ENCODE data around the gene FAM107B.
A peak's percentile ranks its signal among the peaks of the same experiment; 100 is the strongest.
"Not testable (repeated sequence)": the region's sequence is repeated elsewhere in the genome, so short reads cannot be mapped to it uniquely, and the experiment has no call there.

FAM107B gene

DNA sequence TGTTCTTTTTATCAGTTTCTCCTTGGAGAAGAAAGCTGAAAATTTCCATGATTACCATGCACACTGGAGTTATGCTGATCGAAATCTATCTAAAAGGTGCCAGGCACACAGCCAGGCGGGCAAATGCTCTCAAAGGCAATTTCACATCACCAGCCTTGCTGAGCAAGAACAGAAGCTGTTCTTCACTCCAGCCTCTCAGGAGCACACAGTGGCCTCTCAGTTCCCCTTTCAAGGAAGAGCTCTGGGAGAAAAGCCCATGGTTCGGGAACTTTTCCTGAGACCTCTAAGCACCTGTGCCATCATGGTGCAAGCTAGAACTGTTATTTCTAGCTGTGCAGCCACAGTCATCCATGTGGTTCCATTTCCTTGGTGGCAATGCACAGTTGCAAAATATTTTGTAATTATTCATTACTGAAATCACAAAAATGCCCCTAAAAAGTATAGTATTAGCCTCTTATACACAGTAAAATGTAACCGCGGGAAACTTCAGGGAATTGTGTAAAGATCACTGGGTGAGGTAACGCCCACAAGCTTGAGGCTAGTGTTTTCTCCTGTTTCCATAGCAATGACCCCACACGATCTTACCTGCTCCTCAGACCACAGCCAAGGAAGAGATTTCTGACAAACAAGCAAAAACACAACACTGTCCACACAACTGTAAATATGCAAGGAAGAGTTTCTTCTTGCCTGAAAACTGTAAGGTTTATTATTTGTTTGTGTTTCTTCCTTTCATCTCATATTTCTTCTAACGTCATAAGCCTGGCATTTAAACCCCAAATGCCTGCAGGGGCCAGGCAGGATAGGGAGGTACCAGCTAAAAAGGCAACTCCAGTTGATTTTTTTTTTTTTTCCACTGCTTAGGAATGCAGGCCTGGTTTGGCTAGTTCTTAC, 121.2 kb downstream of the FAM107B start:
- Histone ChIP-seq H3K4me3 (ENCODE audit: low read depth, low read length) (no peak overlapping the region), H3K27ac (ENCODE audit: low read depth, low read length) (peak overlapping the region; percentile 70), H3K4me1 (ENCODE audit: control insufficient read depth, insufficient read depth, low read length, unreplicated experiment) (peaks cover 24% of the 10 kb centered on the region), H3K36me3 (ENCODE audit: insufficient read depth, low read length) (no peaks in the 10 kb centered on the region), H3K27me3 (ENCODE audit: insufficient read depth, low read length) (peaks cover 5% of the 10 kb centered on the region; the same call in 1 of the 2 replicates), H2AFZ (ENCODE audit: low read length, unreplicated experiment) (peak overlapping the region; percentile 62), H3K79me2 (ENCODE audit: control insufficient read depth, insufficient read depth, low read length, unreplicated experiment) (no peaks in the 10 kb centered on the region)

DNA sequence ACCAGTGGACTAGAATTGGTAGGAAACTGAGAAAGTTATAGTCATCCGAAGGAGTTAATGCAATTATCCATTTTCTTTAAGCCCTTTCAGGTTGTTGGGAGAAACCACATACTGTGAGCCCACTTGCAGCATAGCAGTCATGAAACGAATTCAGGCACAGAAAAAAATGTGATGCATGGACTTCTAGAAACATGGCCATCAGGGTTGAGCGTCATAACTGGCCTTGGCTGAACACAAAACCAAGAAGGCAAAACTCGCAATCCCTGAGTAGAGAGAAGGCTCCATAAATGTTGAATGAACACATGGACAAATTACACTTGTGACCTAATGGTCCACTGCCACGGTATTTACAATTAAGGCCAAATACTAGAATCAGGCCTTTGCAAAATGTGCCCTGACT, 121.9 kb downstream of the FAM107B start:
- Histone ChIP-seq H2AFZ (ENCODE audit: low read length, unreplicated experiment) (no peak overlapping the region), H3K27me3 (ENCODE audit: insufficient read depth, low read length) (peaks cover 5% of the 10 kb centered on the region; the same call in 1 of the 2 replicates), H3K4me1 (ENCODE audit: control insufficient read depth, insufficient read depth, low read length, unreplicated experiment) (peaks cover 18% of the 10 kb centered on the region), H3K4me3 (ENCODE audit: low read depth, low read length) (no peak overlapping the region), H3K36me3 (ENCODE audit: insufficient read depth, low read length) (no peaks in the 10 kb centered on the region), H3K27ac (ENCODE audit: low read depth, low read length) (peak overlapping the region; percentile 70; the same call in 1 of the 2 replicates), H3K79me2 (ENCODE audit: control insufficient read depth, insufficient read depth, low read length, unreplicated experiment) (no peaks in the 10 kb centered on the region)

DNA sequence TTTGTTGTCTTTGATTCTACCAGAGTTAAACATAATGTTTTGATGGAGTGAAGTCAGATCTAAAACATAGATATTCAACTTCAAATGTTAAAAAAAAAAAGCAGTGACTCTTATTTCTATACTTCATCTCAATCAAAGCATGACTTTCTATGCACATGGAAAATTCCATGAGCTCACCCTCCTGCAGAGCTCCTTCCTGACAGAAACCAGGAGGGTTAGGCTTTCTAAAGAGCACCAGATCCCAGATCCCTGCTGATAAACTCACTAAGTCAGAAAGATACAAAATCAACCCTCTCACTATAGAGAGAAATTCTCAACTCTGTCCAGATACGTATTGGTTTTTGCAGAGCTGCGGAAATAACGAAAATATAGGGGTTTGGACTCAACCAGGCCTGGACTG, 122.6 kb downstream of the FAM107B start:
- Histone ChIP-seq H3K36me3 (ENCODE audit: insufficient read depth, low read length) (no peaks in the 10 kb centered on the region), H3K4me3 (ENCODE audit: low read depth, low read length) (no peak overlapping the region), H3K27me3 (ENCODE audit: insufficient read depth, low read length) (peaks cover 5% of the 10 kb centered on the region; the same call in 1 of the 2 replicates), H2AFZ (ENCODE audit: low read length, unreplicated experiment) (no peak overlapping the region), H3K27ac (ENCODE audit: low read depth, low read length) (no peak overlapping the region), H3K4me1 (ENCODE audit: control insufficient read depth, insufficient read depth, low read length, unreplicated experiment) (peaks cover 16% of the 10 kb centered on the region), H3K79me2 (ENCODE audit: control insufficient read depth, insufficient read depth, low read length, unreplicated experiment) (no peaks in the 10 kb centered on the region)

DNA sequence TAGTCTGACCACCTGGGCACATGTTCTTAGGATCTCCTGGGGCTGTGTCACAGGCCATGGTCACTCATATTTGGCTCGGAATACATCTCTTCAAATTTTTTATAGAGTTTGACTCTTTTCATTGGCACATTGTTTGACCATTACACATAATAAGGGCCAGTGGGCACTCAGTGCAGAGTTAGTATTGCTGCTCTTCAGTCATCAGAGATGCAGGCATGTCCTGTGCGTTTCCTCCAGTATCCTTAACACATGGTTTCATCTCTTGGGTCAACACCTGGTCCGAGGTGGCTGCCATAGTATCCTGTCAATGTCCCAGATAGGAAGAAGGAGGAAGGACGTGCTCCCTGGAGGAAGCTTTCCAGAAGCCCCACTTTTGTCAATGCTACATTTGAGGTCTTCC, 125.0 kb downstream of the FAM107B start:
- Histone ChIP-seq H3K36me3 (ENCODE audit: insufficient read depth, low read length) (no peaks in the 10 kb centered on the region), H2AFZ (ENCODE audit: low read length, unreplicated experiment) (no peak overlapping the region), H3K79me2 (ENCODE audit: control insufficient read depth, insufficient read depth, low read length, unreplicated experiment) (no peaks in the 10 kb centered on the region), H3K4me3 (ENCODE audit: low read depth, low read length) (no peak overlapping the region), H3K4me1 (ENCODE audit: control insufficient read depth, insufficient read depth, low read length, unreplicated experiment) (peaks cover 16% of the 10 kb centered on the region), H3K27me3 (ENCODE audit: insufficient read depth, low read length) (peaks cover 23% of the 10 kb centered on the region; the same call in 1 of the 2 replicates), H3K27ac (ENCODE audit: low read depth, low read length) (no peak overlapping the region)

DNA sequence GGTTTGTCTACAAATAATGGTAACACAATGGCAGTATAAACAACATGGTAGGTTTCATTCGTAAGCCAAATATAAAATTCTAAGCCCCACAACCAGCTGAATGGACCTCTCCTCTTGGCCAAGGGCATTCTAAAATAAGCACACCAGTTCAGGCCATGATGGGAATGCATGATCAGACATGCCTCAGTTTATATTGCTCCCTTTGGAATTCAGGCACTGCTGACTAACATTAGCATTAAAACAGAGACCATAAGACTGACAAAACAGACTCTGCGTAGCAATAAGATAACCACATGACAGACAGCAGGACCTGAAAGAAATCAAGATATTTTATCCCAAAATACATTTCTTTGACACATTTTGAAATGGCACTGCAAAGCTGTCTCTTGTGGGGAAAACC, 125.8 kb downstream of the FAM107B start:
- peaks cover 9% of the 10 kb centered on the region for H3K4me1 ChIP-seq (ENCODE audit: control insufficient read depth, insufficient read depth, low read length, unreplicated experiment)
- no peak overlapping the region for H3K27ac ChIP-seq (ENCODE audit: low read depth, low read length)
- peaks cover 31% of the 10 kb centered on the region for H3K27me3 ChIP-seq (ENCODE audit: insufficient read depth, low read length)
- no peak overlapping the region for H3K4me3 ChIP-seq (ENCODE audit: low read depth, low read length)
- H2AFZ ChIP-seq (ENCODE audit: low read length, unreplicated experiment) = no peak overlapping the region
- H3K36me3 ChIP-seq (ENCODE audit: insufficient read depth, low read length) = no peaks in the 10 kb centered on the region
- H3K79me2 ChIP-seq (ENCODE audit: control insufficient read depth, insufficient read depth, low read length, unreplicated experiment) = no peaks in the 10 kb centered on the region

DNA sequence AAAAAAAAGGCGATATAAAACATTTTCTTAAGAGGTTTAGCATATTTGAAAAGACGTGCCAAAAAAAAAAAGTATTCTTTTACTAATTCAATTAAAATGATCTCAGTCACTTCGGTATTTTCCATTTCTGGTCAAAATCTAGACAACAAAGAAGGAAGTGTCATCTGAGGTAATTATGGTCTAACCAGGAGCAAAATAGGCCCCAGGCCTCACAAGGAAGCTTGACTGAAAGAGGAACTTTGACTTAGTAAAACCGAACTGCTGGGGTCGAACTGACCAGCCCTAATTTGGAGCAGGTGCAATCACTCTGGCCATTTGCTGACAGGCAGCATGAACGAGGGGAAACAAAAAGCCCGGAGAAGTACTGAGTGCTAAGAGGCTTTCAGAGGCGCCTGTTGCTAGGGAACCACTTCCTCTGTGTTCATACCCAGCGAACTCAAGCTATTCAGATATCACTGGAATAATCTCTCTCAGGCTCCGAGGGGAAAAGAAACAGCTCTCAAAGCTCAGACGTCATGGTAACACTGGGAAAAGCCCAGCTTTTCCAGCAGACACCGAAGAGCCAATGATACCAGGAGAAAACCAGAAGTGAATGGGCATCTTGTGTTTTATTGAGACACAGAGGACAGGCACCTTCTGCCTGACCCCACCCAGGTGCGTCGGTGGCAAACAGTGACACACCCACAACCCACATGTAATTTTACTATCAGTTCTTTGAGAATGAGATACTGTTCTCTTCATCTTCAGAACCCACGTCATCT, 126.5 kb downstream of the FAM107B start:
- no peak overlapping the region for H2AFZ ChIP-seq (ENCODE audit: low read length, unreplicated experiment)
- H3K4me3 ChIP-seq (ENCODE audit: low read depth, low read length) = no peak overlapping the region
- H3K79me2 ChIP-seq (ENCODE audit: control insufficient read depth, insufficient read depth, low read length, unreplicated experiment) = no peaks in the 10 kb centered on the region
- H3K4me1 ChIP-seq (ENCODE audit: control insufficient read depth, insufficient read depth, low read length, unreplicated experiment) = peaks cover 1% of the 10 kb centered on the region
- no peaks in the 10 kb centered on the region for H3K36me3 ChIP-seq (ENCODE audit: insufficient read depth, low read length)
- H3K27me3 ChIP-seq (ENCODE audit: insufficient read depth, low read length) = peaks cover 35% of the 10 kb centered on the region
- no peak overlapping the region for H3K27ac ChIP-seq (ENCODE audit: low read depth, low read length)

DNA sequence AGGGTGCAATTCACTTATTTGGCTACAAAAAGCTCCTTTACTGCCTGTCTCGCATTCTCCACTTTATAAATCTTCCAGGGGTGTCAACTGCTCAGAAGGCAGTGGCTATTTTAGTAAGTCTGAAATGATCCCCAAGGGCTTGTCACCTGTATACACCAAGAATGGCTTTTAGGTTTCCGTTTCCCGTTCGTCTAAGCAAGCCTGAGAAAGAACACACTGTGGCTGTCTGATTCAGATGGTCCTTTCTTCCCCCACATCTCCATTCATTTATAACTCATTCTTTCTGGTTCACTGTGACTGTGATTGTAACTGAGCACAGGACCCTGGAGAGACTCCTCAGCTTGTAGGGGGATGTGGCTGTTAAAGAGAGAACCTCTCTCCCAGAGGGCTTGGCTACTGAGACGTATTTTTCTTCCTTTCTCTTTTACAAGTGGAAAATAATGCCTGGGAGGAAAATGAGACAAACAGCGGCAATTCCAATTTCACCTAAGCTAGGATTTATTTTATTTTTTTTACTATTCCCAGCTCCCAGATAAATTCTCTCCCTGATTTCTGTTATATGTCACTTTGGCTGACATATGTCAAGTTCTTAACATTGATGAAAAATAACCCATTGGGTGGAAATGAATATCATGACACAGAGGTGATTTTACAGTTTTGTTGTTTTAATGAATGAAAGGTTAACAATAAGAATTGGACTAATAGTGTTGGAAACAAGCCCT, 129.3 kb downstream of the FAM107B start:
- Histone ChIP-seq H3K36me3 (ENCODE audit: insufficient read depth, low read length) (no peaks in the 10 kb centered on the region), H3K4me1 (ENCODE audit: control insufficient read depth, insufficient read depth, low read length, unreplicated experiment) (no peaks in the 10 kb centered on the region), H3K4me3 (ENCODE audit: low read depth, low read length) (no peak overlapping the region), H3K27me3 (ENCODE audit: insufficient read depth, low read length) (peaks cover 61% of the 10 kb centered on the region), H3K79me2 (ENCODE audit: control insufficient read depth, insufficient read depth, low read length, unreplicated experiment) (no peaks in the 10 kb centered on the region), H3K27ac (ENCODE audit: low read depth, low read length) (no peak overlapping the region), H2AFZ (ENCODE audit: low read length, unreplicated experiment) (no peak overlapping the region)

DNA sequence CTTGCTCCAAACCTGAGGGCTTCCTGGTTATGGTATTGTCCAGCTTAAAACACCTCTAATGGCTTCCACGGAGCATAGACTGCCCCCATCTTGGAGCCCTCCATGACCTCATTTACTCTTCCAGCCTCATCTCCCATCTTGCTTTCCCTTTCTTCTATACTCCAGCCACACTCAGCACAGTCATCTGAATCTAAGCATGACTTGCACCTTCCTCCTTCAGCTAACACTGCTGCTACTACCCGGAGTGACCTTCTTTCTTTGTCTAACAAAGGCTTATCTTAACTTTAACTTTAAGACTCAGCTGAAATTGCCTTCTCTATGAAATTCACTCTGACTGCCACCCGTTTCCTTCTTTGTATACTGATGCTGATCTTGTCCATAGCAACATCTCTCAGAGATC, 135.1 kb downstream of the FAM107B start:
- H3K36me3 ChIP-seq (ENCODE audit: insufficient read depth, low read length) = no peaks in the 10 kb centered on the region
- no peaks in the 10 kb centered on the region for H3K4me1 ChIP-seq (ENCODE audit: control insufficient read depth, insufficient read depth, low read length, unreplicated experiment)
- no peak overlapping the region for H3K27ac ChIP-seq (ENCODE audit: low read depth, low read length)
- no peaks in the 10 kb centered on the region for H3K79me2 ChIP-seq (ENCODE audit: control insufficient read depth, insufficient read depth, low read length, unreplicated experiment)
- H2AFZ ChIP-seq (ENCODE audit: low read length, unreplicated experiment) = no peak overlapping the region
- H3K4me3 ChIP-seq (ENCODE audit: low read depth, low read length) = no peak overlapping the region
- H3K27me3 ChIP-seq (ENCODE audit: insufficient read depth, low read length) = peaks cover 68% of the 10 kb centered on the region

DNA sequence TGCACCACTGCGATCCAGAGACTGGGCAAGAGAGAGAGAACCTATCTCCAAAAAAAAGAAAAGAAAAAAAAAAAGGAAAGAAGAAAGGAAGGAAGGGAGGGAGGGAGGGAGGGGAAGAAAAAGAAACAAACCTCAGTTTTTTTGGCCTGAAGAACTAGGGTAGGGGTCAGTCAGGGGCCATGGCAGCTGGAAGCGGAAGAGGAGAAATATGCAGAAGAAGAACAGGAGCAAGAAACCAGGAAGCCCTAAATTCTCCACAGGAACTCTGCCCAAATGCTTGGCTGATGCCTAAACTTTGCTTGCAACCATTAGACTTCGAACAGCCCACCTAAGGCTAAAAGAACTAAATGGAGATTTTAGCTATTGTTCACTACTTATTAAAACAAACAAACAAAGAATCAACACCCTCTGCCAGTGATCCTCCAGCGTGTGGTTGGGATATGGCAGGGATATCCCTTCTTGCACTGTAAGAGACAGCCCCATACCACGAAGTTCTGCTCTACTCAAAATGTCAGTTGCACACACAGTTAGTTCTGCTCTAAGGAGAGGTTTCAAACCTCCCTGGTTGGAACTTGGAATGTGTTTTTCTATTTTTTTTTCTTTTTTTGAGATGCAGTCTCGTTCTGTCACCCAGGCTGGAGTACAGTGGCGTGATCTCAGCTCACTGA, 139.5 kb downstream of the FAM107B start:
- H3K27me3 ChIP-seq (ENCODE audit: insufficient read depth, low read length) = peaks cover 29% of the 10 kb centered on the region
- no peak overlapping the region for H2AFZ ChIP-seq (ENCODE audit: low read length, unreplicated experiment)
- H3K79me2 ChIP-seq (ENCODE audit: control insufficient read depth, insufficient read depth, low read length, unreplicated experiment) = no peaks in the 10 kb centered on the region
- no peaks in the 10 kb centered on the region for H3K4me1 ChIP-seq (ENCODE audit: control insufficient read depth, insufficient read depth, low read length, unreplicated experiment)
- no peaks in the 10 kb centered on the region for H3K36me3 ChIP-seq (ENCODE audit: insufficient read depth, low read length)
- H3K4me3 ChIP-seq (ENCODE audit: low read depth, low read length) = no peak overlapping the region
- no peak overlapping the region for H3K27ac ChIP-seq (ENCODE audit: low read depth, low read length)

DNA sequence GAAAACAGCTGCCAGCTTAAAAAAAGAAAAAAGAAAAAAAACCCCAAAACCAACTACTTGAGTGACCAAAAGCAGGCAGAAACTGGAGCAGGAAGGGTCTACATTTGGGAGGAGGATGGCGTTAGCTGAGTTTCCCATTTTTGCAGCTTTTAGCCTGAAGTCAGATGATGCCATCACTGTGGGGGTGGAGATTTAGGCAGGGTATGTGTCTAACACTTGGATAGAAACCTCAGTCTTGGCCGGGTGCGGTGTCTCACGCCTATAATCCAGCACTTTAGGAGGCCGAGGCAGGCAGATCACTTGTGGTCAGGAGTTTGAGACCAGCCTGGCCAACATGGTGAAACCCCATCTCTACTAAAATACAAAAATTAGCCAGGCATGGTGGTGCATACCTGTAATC, 140.1 kb downstream of the FAM107B start:
- H3K4me3 ChIP-seq (ENCODE audit: low read depth, low read length); H3K36me3 ChIP-seq (ENCODE audit: insufficient read depth, low read length); H2AFZ ChIP-seq (ENCODE audit: low read length, unreplicated experiment); H3K79me2 ChIP-seq (ENCODE audit: control insufficient read depth, insufficient read depth, low read length, unreplicated experiment); H3K27ac ChIP-seq (ENCODE audit: low read depth, low read length); H3K4me1 ChIP-seq (ENCODE audit: control insufficient read depth, insufficient read depth, low read length, unreplicated experiment): not testable (repeated sequence)
- peaks cover 23% of the 10 kb centered on the region for H3K27me3 ChIP-seq (ENCODE audit: insufficient read depth, low read length)
